SK-N-SH treated with all-trans-retinoic acid at 6 μM for 48 hours (cell line): ENCODE data around the gene CRHR1.

Experiments
- ISL1 ChIP-seq: fragments of 250-450 bp; sonication (Bioruptor Pico); IDR thresholded peaks from 2 replicates; pipeline ENCODE4 v2.1.2; 2022; ENCODE audit warnings: mild to moderate bottlenecking, moderate library complexity
- OSR1 ChIP-seq: fragments of 250-450 bp; sonication (Bioruptor Pico); IDR thresholded peaks from 2 replicates; pipeline ENCODE4 v1.8.0; 2022; ENCODE audit warnings: moderate library complexity, mild to moderate bottlenecking, inconsistent platforms
- PATZ1 ChIP-seq: fragments of 250-450 bp; sonication (Bioruptor Pico); IDR thresholded peaks from 2 replicates; pipeline ENCODE4 v1.8.0; 2020; ENCODE audit warnings: mild to moderate bottlenecking, moderate library complexity, borderline replicate concordance
- PPARA ChIP-seq: fragments of 250-450 bp; sonication (Bioruptor Pico); IDR thresholded peaks from 2 replicates; pipeline ENCODE4 v1.5.0; 2020; ENCODE audit warnings: mild to moderate bottlenecking, borderline replicate concordance
- RARB ChIP-seq: fragments of 250-450 bp; sonication (Bioruptor Pico); IDR thresholded peaks from 2 replicates; pipeline ENCODE4 v1.8.0; 2021; ENCODE audit warnings: mild to moderate bottlenecking, moderate library complexity
- TOX ChIP-seq: fragments of 250-450 bp; sonication (Bioruptor Pico); IDR thresholded peaks from 2 replicates; pipeline ENCODE4 v1.8.0; 2021; ENCODE audit warnings: mild to moderate bottlenecking, moderate library complexity, borderline replicate concordance
- ZFP3 ChIP-seq: fragments of 250-450 bp; sonication (Bioruptor Pico); IDR thresholded peaks from 2 replicates; pipeline ENCODE4 v1.5.0; 2020; ENCODE audit warnings: mild to moderate bottlenecking, moderate library complexity
- ZNF70 ChIP-seq: fragments of 450-650 bp; formaldehyde crosslinking; IDR thresholded peaks from 2 replicates; pipeline ENCODE4 v1.5.0; 2020; ENCODE audit warnings: mild to moderate bottlenecking, moderate library complexity

DNA sequence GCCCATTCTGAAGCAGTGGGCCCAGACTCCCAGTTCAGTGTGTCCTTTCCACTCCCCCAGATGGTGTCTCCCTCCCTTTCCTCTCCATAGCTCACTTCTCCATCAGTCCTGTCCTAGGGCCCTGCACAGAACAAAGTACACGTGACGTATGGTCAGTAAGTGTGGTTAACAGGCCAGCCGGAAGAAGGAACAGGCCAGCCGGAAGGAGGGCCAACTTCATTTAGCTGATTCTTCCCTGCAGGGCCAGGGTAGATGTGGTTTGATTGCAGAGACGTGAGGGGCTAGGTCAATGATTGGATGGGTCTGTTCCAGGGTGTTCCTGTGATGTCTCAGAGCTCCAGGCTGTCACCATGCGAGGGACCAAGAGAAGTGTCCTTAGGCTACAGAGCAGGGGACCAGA lies 31.6 kb downstream of the CRHR1 start:
- no peak for TF ChIP-seq RARB (CRISPR knock-in tag)
- TF ChIP-seq ZFP3 (CRISPR knock-in tag): no peak
- TF ChIP-seq TOX (CRISPR knock-in tag): no peak
- no peak for TF ChIP-seq PPARA (CRISPR knock-in tag)
- TF ChIP-seq ISL1 (CRISPR knock-in tag): no peak
- TF ChIP-seq OSR1 (CRISPR knock-in tag): no peak
- no peak for TF ChIP-seq ZNF70 (CRISPR knock-in tag)
- no peak for TF ChIP-seq PATZ1 (CRISPR knock-in tag)
